BLaER1 treated with 17β-estradiol and CSF1 and Interleukin-3, amounts not matched to agents 10 nM and 100 nM (cell line): ENCODE results near the gene CFAP74.

Experiments
- H3K27ac ChIP-seq, 11 experiments: shearing (Covaris generic); formaldehyde crosslinking; 2 replicates each; pipeline ENCODE4 v1.8.1; 2022
- H3K27me3 ChIP-seq, 11 experiments: shearing (Covaris generic); formaldehyde crosslinking; 2 replicates each; pipeline ENCODE4 v1.8.1; 2022
- H3K36me3 ChIP-seq, 11 experiments: shearing (Covaris generic); formaldehyde crosslinking; 2 replicates each; pipeline ENCODE4 v1.8.1; 2022
- H3K4me1 ChIP-seq, 10 experiments: shearing (Covaris generic); formaldehyde crosslinking; 2 replicates each; pipeline ENCODE4 v1.8.1; 2022
- H3K4me2 ChIP-seq, 11 experiments: shearing (Covaris generic); formaldehyde crosslinking; 2 replicates each; pipeline ENCODE4 v1.8.1; 2022
- H3K4me3 ChIP-seq, 10 experiments: shearing (Covaris generic); formaldehyde crosslinking; 2 replicates each; pipeline ENCODE4 v1.8.1; 2022
- H3K9ac ChIP-seq, 11 experiments: shearing (Covaris generic); formaldehyde crosslinking; 2 replicates each; pipeline ENCODE4 v1.8.1; 2022
- H3K9me3 ChIP-seq, 11 experiments: shearing (Covaris generic); formaldehyde crosslinking; replicated peaks in 1 of 11; 2 replicates each; pipeline ENCODE4 v1.8.1; 2022
- H4K20me1 ChIP-seq, 11 experiments: shearing (Covaris generic); formaldehyde crosslinking; 2 replicates each; pipeline ENCODE4 v1.8.1; 2022
- Cebpa-rat ChIP-seq, 11 experiments: shearing (Covaris generic); IDR thresholded peaks; 2 replicates each; pipeline ENCODE4 v1.8.1; 2022

CFAP74 gene

DNA sequence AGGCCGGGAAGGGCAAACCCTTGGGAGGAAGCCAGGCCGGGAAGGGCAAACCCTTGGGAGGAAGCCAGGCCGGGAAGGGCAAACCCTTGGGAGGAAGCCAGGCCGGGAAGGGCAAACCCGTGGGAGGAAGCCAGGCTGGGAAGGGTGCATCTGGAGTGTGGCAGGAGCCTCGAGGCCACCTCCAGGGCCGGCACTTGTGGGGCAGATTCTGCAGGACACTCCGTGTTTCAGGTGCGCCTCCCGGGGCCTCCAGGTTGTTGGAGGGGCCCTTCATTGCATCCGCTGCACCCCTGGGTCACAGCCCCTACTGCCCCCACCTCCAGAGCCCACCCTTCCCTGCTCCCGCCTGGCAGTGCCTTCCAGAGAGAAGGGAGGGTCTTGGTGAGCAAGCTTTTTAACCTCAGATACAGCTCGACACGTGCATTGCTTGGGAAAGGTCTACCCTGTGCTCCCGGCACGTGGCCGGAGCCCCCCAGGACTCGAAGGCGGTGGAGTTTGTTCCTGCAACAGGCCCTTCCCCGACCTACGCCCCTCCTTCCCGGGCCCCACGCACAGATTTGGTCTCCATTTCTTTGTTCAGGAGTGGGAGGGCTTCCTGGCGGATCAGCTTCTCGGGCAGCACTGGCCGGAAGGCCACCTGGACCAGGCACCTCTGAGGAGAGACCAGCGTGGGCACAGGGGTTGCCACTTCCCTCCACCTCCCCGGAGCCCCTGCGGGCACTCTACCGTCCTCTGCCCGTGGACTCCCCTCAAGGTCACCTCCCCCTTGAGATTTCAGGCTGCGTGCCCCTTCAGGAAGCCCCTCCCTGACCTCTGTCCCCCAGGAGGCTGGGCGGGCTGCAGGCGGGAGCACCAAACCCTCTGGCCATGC is 75.1 kb downstream of the CFAP74 start:
- H3K9ac ChIP-seq: no peak overlapping the region
- no peaks in the 10 kb centered on the region for H3K36me3 ChIP-seq
- no peak for TF ChIP-seq Cebpa-rat (IDR thresholded peaks at IDR 0.05)
- H3K27me3 ChIP-seq: peaks cover 0 to 39% (median 6%) of the 10 kb centered on the region in 11 experiments; a peak in 12 of 22 replicates
- H3K9me3 ChIP-seq: peaks cover 0 to 7% (median 0%) of the 10 kb centered on the region in 11 experiments; a peak in 4 of 22 replicates
- H3K4me3 ChIP-seq: no peak overlapping the region
- H3K27ac ChIP-seq: 0 out of 22 replicates have a peak overlapping the region, but pooled peaks of 1 of the 11 experiments have one; percentile 12
- peaks cover 0 to 22% (median 0%) of the 10 kb centered on the region in 11 experiments; a peak in 4 of 22 replicates for H4K20me1 ChIP-seq
- peaks cover 8 to 67% (median 60%) of the 10 kb centered on the region in 10 experiments for H3K4me1 ChIP-seq
- H3K4me2 ChIP-seq: peak overlapping the region; percentile 14 to 94 (median 70); a peak in 20 of 22 replicates

DNA sequence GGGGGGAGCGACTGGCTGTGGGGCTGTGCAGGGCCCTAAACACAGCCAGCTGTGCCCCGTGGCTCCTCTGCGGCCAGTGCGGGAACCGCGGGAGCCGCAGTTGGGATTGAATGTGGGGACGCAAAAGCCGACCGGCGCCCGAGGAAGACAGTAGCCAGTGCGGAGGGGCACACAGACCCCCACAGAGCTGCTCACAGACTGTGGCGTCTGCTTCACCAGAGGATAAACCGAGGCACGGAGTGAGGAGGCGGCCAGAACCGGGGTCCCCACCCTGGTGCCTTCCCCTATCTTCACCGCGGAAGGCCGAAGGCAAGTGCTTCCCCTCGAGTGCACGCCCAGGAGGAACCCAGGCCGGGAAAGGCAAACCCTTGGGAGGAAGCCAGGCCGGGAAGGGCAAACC is 75.8 kb downstream of the CFAP74 start:
- H3K4me1 ChIP-seq: peaks cover 8 to 74% (median 67%) of the 10 kb centered on the region in 10 experiments
- H3K9ac ChIP-seq: peak overlapping the region in 1 of 11 experiments; percentile 11; a peak in 2 of 22 replicates
- H4K20me1 ChIP-seq: peaks cover 0 to 29% (median 0%) of the 10 kb centered on the region in 11 experiments; a peak in 6 of 22 replicates
- H3K27me3 ChIP-seq: peaks cover 0 to 39% (median 6%) of the 10 kb centered on the region in 11 experiments; a peak in 12 of 22 replicates
- H3K4me2 ChIP-seq: peak overlapping the region in 10 of 11 experiments; percentile 26 to 94 (median 76); a peak in 19 of 22 replicates
- H3K4me3 ChIP-seq: no peak overlapping the region
- H3K36me3 ChIP-seq: no peaks in the 10 kb centered on the region
- peak overlapping the region in 2 of 11 experiments; percentile 15 to 48; a peak in 2 of 22 replicates for H3K27ac ChIP-seq
- no peak for TF ChIP-seq Cebpa-rat (IDR thresholded peaks at IDR 0.05)
- peaks cover 0 to under 1% (median 0%) of the 10 kb centered on the region in 11 experiments; a peak in 2 of 22 replicates for H3K9me3 ChIP-seq

GRCh38 chr1:1926886-1927660 is 76.5 kb downstream of the CFAP74 start:
- peaks cover 8 to 81% (median 73%) of the 10 kb centered on the region in 10 experiments for H3K4me1 ChIP-seq
- H4K20me1 ChIP-seq: peaks cover 0 to 29% (median 0%) of the 10 kb centered on the region in 11 experiments; a peak in 6 of 22 replicates
- peak overlapping the region in 2 of 11 experiments; percentile 15 to 48; a peak in 2 of 22 replicates for H3K27ac ChIP-seq
- peak overlapping the region in 1 of 11 experiments; percentile 11; a peak in 1 of 22 replicates for H3K9ac ChIP-seq
- peaks cover 0 to 39% (median 6%) of the 10 kb centered on the region in 11 experiments; a peak in 12 of 22 replicates for H3K27me3 ChIP-seq
- H3K36me3 ChIP-seq: no peaks in the 10 kb centered on the region
- no peak for TF ChIP-seq Cebpa-rat (IDR thresholded peaks at IDR 0.05)
- peak overlapping the region in 9 of 11 experiments; percentile 43 to 94 (median 82); a peak in 19 of 22 replicates for H3K4me2 ChIP-seq
- H3K9me3 ChIP-seq: no peaks in the 10 kb centered on the region
- H3K4me3 ChIP-seq: no peak overlapping the region

DNA sequence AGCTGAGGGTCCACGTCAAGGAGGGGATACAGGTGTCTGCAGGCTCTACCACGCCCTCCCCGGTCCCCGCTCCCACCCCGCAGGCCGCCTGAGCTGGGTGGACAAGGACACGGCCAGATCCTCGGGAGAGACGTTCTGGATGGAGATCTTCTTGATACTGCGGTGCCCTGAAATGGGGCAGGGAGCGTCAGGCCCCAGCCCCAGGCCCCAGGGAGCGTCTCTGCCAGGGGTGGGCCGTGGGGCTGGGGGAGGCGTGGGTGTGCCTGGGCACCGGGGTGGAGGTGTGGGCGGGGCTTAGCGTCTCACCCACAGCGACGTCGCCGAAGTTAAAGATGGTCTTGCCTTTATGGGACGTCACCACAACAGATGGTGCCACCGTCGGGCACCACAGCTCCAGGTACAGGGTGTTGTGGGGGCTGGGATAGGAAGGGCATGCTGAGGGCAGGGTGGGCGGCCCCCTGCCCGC is 77.2 kb downstream of the CFAP74 start:
- peaks cover 0 to 30% (median 0%) of the 10 kb centered on the region in 11 experiments; a peak in 6 of 22 replicates for H4K20me1 ChIP-seq
- H3K36me3 ChIP-seq: no peaks in the 10 kb centered on the region
- no peaks in the 10 kb centered on the region for H3K9me3 ChIP-seq
- 0 out of 22 replicates have a peak overlapping the region, but pooled peaks of 1 of the 11 experiments have one; percentile 24 for H3K9ac ChIP-seq
- H3K4me1 ChIP-seq: peaks cover 8 to 88% (median 80%) of the 10 kb centered on the region in 10 experiments
- H3K4me2 ChIP-seq: peak overlapping the region in 8 of 11 experiments; percentile 64 to 94 (median 84); a peak in 14 of 22 replicates
- peaks cover 0 to 39% (median 6%) of the 10 kb centered on the region in 11 experiments; a peak in 12 of 22 replicates for H3K27me3 ChIP-seq
- no peak overlapping the region for H3K4me3 ChIP-seq
- TF ChIP-seq Cebpa-rat (IDR thresholded peaks at IDR 0.05): no peak
- 0 out of 22 replicates have a peak overlapping the region, but pooled peaks of 1 of the 11 experiments have one; percentile 7 for H3K27ac ChIP-seq

DNA sequence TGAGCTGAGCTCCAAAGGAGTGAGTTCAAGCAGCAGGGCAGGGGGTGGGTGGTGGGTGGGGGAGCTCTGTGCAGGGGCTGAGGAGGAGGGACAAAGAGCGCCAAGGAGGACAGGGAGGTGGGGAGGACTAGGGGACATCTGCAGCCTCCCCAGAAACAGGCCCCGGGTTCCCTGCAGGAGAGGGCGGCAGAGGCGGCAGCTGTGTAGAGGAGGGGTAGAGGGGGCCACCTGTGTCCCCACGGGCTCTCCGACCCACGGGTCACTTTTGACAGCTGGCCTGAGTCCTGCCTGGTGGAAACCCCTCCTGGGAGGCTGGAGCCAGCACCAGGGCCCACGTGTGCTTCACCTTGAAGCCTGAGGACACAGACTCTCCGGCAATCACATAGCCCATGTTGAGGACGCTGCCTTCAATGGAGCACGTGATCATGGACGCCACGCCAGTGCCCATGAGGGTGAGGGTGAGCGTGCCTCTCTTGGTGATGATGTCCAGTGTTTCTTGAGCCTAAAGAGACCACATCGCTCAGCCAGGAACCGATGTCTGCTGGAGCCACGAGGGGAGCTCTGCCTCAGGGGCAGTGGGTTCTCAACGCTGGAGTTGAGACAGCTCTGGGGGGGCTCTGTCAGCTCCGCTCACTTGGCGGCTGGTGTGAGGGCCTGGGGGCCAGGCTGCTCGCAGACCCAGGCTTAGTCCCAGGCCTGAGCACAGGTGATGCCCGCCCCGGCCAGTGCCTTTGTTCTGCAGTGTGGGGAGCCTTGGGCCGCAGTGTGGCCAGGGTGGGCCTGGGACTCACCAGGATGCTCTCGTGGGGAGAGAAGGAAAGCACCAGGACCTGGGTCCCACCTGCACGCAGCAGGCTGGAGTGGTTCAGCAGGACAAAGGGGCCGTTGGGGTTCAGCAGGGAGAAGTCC is 77.9 kb downstream of the CFAP74 start:
- Histone ChIP-seq H3K4me1 (peaks cover 8 to 92% (median 84%) of the 10 kb centered on the region in 10 experiments), H3K36me3 (no peaks in the 10 kb centered on the region), H4K20me1 (peaks cover 0 to 36% (median 0%) of the 10 kb centered on the region in 11 experiments; a peak in 6 of 22 replicates), H3K27ac (peak overlapping the region in 3 of 11 experiments; percentile 7 to 23 (median 10); a peak in 2 of 22 replicates), H3K9ac (peak overlapping the region in 1 of 11 experiments; percentile 24; a peak in 1 of 22 replicates), H3K4me3 (no peak overlapping the region), H3K27me3 (peaks cover 0 to 39% (median 6%) of the 10 kb centered on the region in 11 experiments; a peak in 12 of 22 replicates), H3K4me2 (peak overlapping the region in 8 of 11 experiments; percentile 33 to 94 (median 84); a peak in 16 of 22 replicates), H3K9me3 (no peaks in the 10 kb centered on the region)
- no peak for TF ChIP-seq Cebpa-rat (IDR thresholded peaks at IDR 0.05)

DNA sequence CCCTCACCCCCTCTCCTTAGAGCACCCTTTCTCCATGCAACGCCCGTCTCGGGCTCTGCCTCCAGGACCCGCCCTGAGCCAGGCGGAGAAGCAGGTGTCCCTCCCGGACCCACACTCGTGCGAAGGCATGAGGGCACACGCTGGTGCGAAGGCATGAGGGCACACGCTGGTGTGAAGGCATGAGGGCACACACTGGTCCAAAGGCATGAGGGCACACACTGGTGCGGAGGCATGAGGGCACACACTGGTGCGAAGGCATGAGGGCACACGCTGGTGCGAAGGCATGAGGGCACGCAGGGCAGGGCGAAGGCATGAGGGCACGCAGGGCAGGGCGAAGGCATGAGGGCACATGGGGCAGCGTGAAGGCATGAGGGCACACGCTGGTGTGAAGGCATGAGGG is 78.7 kb downstream of the CFAP74 start:
- no peak overlapping the region for H3K4me3 ChIP-seq
- H3K9me3 ChIP-seq: no peaks in the 10 kb centered on the region
- peaks cover 8 to 93% (median 87%) of the 10 kb centered on the region in 10 experiments for H3K4me1 ChIP-seq
- no peaks in the 10 kb centered on the region for H3K36me3 ChIP-seq
- peak overlapping the region in 5 of 11 experiments; percentile 12 to 69 (median 61); a peak in 8 of 22 replicates for H3K27ac ChIP-seq
- H4K20me1 ChIP-seq: peaks cover 0 to 40% (median 0%) of the 10 kb centered on the region in 11 experiments; a peak in 6 of 22 replicates
- peak overlapping the region in 4 of 11 experiments; percentile 44 to 58 (median 53); a peak in 6 of 22 replicates for H3K9ac ChIP-seq
- TF ChIP-seq Cebpa-rat (IDR thresholded peaks at IDR 0.05): no peak
- H3K4me2 ChIP-seq: peak overlapping the region in 10 of 11 experiments; percentile 45 to 94 (median 79); a peak in 21 of 22 replicates
- peaks cover 0 to 39% (median 6%) of the 10 kb centered on the region in 11 experiments; a peak in 12 of 22 replicates for H3K27me3 ChIP-seq

DNA sequence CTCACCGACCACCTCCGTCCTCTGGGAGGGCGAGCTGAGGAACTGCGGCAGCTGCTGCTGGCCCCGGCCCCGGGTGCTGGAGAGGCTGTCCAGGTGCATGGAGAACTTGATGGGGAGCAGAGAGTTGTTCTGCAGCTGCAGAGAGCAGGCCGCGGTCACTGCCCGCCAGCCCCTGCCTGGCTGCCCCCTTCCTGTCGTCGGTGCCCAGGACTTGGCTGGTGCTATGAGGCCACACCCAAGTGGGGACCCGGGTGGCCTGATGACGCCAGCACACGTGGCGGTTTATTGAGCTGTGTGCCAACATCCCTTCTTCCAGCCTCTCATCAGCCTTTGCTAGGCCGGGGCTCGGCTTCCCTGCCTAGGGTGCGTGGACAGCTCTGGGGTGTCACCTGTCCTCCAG is 79.2 kb downstream of the CFAP74 start:
- H3K9ac ChIP-seq: peak overlapping the region in 4 of 11 experiments; percentile 44 to 58 (median 53); a peak in 6 of 22 replicates
- no peak for TF ChIP-seq Cebpa-rat (IDR thresholded peaks at IDR 0.05)
- H4K20me1 ChIP-seq: peaks cover 0 to 40% (median 0%) of the 10 kb centered on the region in 11 experiments; a peak in 6 of 22 replicates
- H3K27me3 ChIP-seq: peaks cover 0 to 39% (median 6%) of the 10 kb centered on the region in 11 experiments; a peak in 12 of 22 replicates
- no peaks in the 10 kb centered on the region for H3K9me3 ChIP-seq
- H3K4me2 ChIP-seq: peak overlapping the region in 10 of 11 experiments; percentile 45 to 94 (median 79); a peak in 21 of 22 replicates
- H3K4me1 ChIP-seq: peaks cover 8 to 92% (median 87%) of the 10 kb centered on the region in 10 experiments
- H3K36me3 ChIP-seq: no peaks in the 10 kb centered on the region
- no peak overlapping the region for H3K4me3 ChIP-seq
- H3K27ac ChIP-seq: peak overlapping the region in 5 of 11 experiments; percentile 12 to 69 (median 61); a peak in 8 of 22 replicates
